Fibroblast of lung (primary cell): ENCODE measurements around the gene AACS. TPM values are rescaled to one million over a fixed set of nuclear protein-coding genes. Genes with fewer than 3 reads are reported as not detected.

Source experiments
- DNase-seq, 2 donors: peaks; one replicate each; pipeline versions ENCODE4 v3.0.0 to v3.0.0-alpha.2; 2010; ENCODE audit warnings: low read depth in 2 of 2
- H2AFZ ChIP-seq: 2 replicates; pipeline ENCODE4 v1.5.1; 2012; ENCODE audit warnings: low read length, control low read depth, inconsistent platforms
- H3K27ac ChIP-seq: 2 replicates; pipeline ENCODE4 v1.5.1; 2011; ENCODE audit warnings: low read length, control low read depth; ENCODE audit not compliant: insufficient read depth
- H3K27me3 ChIP-seq: 2 replicates; pipeline ENCODE4 v1.5.1; 2011; ENCODE audit warnings: mild to moderate bottlenecking, low read length; ENCODE audit not compliant: control insufficient read depth, insufficient read depth
- H3K36me3 ChIP-seq: 2 replicates; pipeline ENCODE4 v1.5.1; 2011; ENCODE audit warnings: low read length; ENCODE audit not compliant: control insufficient read depth, insufficient read depth
- H3K4me1 ChIP-seq: 2 replicates; pipeline ENCODE4 v1.5.1; 2011; ENCODE audit warnings: low read length; ENCODE audit not compliant: control insufficient read depth, insufficient read depth; ENCODE audit errors: extremely low read depth
- H3K4me2 ChIP-seq: 2 replicates; pipeline ENCODE4 v1.5.1; 2011; ENCODE audit warnings: low read length, control low read depth; ENCODE audit not compliant: insufficient read depth; ENCODE audit errors: extremely low read depth
- H3K4me3 ChIP-seq, 4 experiments: fragments of 200-600 bp in 1 of 4; sonication (generic) in 1 of 4; replicated peaks in 1 of 4; 2 replicates each; pipeline ENCODE4 v1.5.1; 2011 to 2016; ENCODE audit warnings: low read length in 4 of 4, low read depth in 3 of 4, mild to moderate bottlenecking in 3 of 4, control low read depth in 2 of 4, inconsistent platforms in 1 of 4, mixed read lengths in 1 of 4; ENCODE audit not compliant: insufficient read depth in 1 of 4; ENCODE audit errors: control extremely low read depth in 1 of 4
- H3K79me2 ChIP-seq: 2 replicates; pipeline ENCODE4 v1.5.1; 2012; ENCODE audit warnings: mild to moderate bottlenecking, low read length, inconsistent platforms; ENCODE audit not compliant: control insufficient read depth, insufficient read depth
- H3K9ac ChIP-seq: 2 replicates; pipeline ENCODE4 v1.5.1; 2011; ENCODE audit warnings: mild to moderate bottlenecking, low read length, control low read depth; ENCODE audit not compliant: insufficient read depth
- H3K9me3 ChIP-seq: 2 replicates; pipeline ENCODE4 v1.5.1; 2012; ENCODE audit warnings: low read depth, low read length; ENCODE audit not compliant: control insufficient read depth, insufficient read depth
- H4K20me1 ChIP-seq: 2 replicates; pipeline ENCODE4 v1.5.1; 2011; ENCODE audit warnings: low read length; ENCODE audit not compliant: control insufficient read depth, insufficient read depth; ENCODE audit errors: extremely low read depth
- CTCF ChIP-seq, 2 donors: IDR thresholded peaks in 1 of 2; conservative IDR thresholded peaks in 1 of 2; 1 replicate in 1 of 2; 2 replicates in 1 of 2; pipeline ENCODE4 v1.5.1; 2011 to 2012; ENCODE audit warnings: low read length in 2 of 2, control low read depth in 1 of 2, inconsistent platforms in 1 of 2, low read depth in 1 of 2, mild to moderate bottlenecking in 1 of 2
- EZH2 ChIP-seq: IDR thresholded peaks from 2 replicates; pipeline ENCODE4 v1.5.1; 2012; ENCODE audit warnings: low read length, control low read depth, mild to moderate bottlenecking; ENCODE audit errors: missing control alignments
- polyA plus RNA-seq, 2 donors: library from polyadenylated mRNA; depleted of rRNA in 1 of 2; stranded (reverse) in 1 of 2; unstranded in 1 of 2; fragments of >200 nt; gene quantifications; 2 replicates each; pipeline ENCODE4 v1.2.1, GENCODE V29; 2011 to 2012; ENCODE audit warnings: missing spikeins in 1 of 2
- total RNA-seq: library from RNA; depleted of rRNA; stranded (reverse); fragments of >200 nt; gene quantifications from 2 replicates; pipeline ENCODE4 v1.2.1, GENCODE V29; 2014

Gene AACS
- total and polyA plus RNA-seq, 2 donors (not counting 1 experiment from before 2014, with no cell fraction given): 24.7 to 31.5 TPM

GRCh38 chr12:125191361-125192087 lies 126.3 kb downstream of the AACS start:
- H3K27ac ChIP-seq: no peak overlapping the region
- DNase-seq: no peak
- H2AFZ ChIP-seq: no peak overlapping the region
- H4K20me1 ChIP-seq: no peaks in the 10 kb centered on the region
- no peaks in the 10 kb centered on the region for H3K79me2 ChIP-seq
- H3K4me2 ChIP-seq: no peak overlapping the region
- no peaks in the 10 kb centered on the region for H3K36me3 ChIP-seq
- TF ChIP-seq CTCF (conservative IDR thresholded peaks at IDR 0.05 in 1 of 2, IDR thresholded peaks at IDR 0.05 in 1 of 2; ENCODE audit: low read depth in 1 of 2, low read length in 2 of 2): no peak
- no peak for TF ChIP-seq EZH2
- no peak overlapping the region for H3K4me3 ChIP-seq
- peaks cover 24% of the 10 kb centered on the region for H3K27me3 ChIP-seq
- no peaks in the 10 kb centered on the region for H3K4me1 ChIP-seq
- H3K9me3 ChIP-seq: no peaks in the 10 kb centered on the region
- H3K9ac ChIP-seq: no peak overlapping the region

GRCh38 chr12:125192690-125193221 lies 127.5 kb downstream of the AACS start:
- no peak overlapping the region for H3K9ac ChIP-seq
- H3K4me2 ChIP-seq: no peak overlapping the region
- H3K27ac ChIP-seq: no peak overlapping the region
- no peak for DNase-seq
- TF ChIP-seq EZH2: no peak
- no peak for TF ChIP-seq CTCF (conservative IDR thresholded peaks at IDR 0.05 in 1 of 2, IDR thresholded peaks at IDR 0.05 in 1 of 2; ENCODE audit: low read depth in 1 of 2, low read length in 2 of 2)
- no peak overlapping the region for H2AFZ ChIP-seq
- H3K4me3 ChIP-seq: no peak overlapping the region
- no peaks in the 10 kb centered on the region for H3K79me2 ChIP-seq
- no peaks in the 10 kb centered on the region for H3K36me3 ChIP-seq
- H3K27me3 ChIP-seq: peaks cover 18% of the 10 kb centered on the region
- H3K9me3 ChIP-seq: no peaks in the 10 kb centered on the region
- H3K4me1 ChIP-seq: no peaks in the 10 kb centered on the region
- H4K20me1 ChIP-seq: no peaks in the 10 kb centered on the region

Other genes starting within 250 kb of the AACS start
- 5.1 and 14.7 TPM in 2 replicates for gene SCARB1, start 201.6 kb upstream of the AACS start, total RNA-seq
- gene SCARB1, start 201.6 kb upstream of the AACS start, polyA plus RNA-seq: 32.5 and 39.4 TPM in 2 replicates
- gene UBC, start 150.8 kb upstream of the AACS start, total RNA-seq: 1,743 and 2,362 TPM in 2 replicates
- gene UBC, start 150.8 kb upstream of the AACS start, polyA plus RNA-seq: 2,019 and 3,087 TPM in 2 replicates
- 10.4 and 11.6 TPM in 2 replicates for gene DHX37, start 76.3 kb upstream of the AACS start, total RNA-seq
- gene DHX37, start 76.3 kb upstream of the AACS start, polyA plus RNA-seq: 5.4 and 8.4 TPM in 2 replicates
- 2.5 and 2.6 TPM in 2 replicates for gene BRI3BP, start 71.8 kb upstream of the AACS start, total RNA-seq
- 2.3 and 4.9 TPM in 2 replicates for gene BRI3BP, start 71.8 kb upstream of the AACS start, polyA plus RNA-seq
- 0.26 and 0.33 TPM in 2 replicates for gene TMEM132B, start 121.0 kb downstream of the AACS start, total RNA-seq
- gene TMEM132B, start 121.0 kb downstream of the AACS start, polyA plus RNA-seq: 0.20 and 0.42 TPM in 2 replicates